Measurements from ENCODE around the gene NMT1. TPM values are rescaled to one million over a fixed set of nuclear protein-coding genes. Genes with fewer than 3 reads are reported as not detected.

NMT1 gene
- total RNA-seq, 1 donor from 2014 or later: 85.8 TPM

GRCh38 chr17:45043813-45044540 lies 17.1 kb upstream of the NMT1 start:
- Mint-ChIP-seq H3K27me3 (ENCODE audit: unreplicated experiment) (no peaks in the 10 kb centered on the region), H3K27ac (ENCODE audit: unreplicated experiment) (no peak overlapping the region), H3K4me1 (ENCODE audit: unreplicated experiment) (peaks cover 8% of the 10 kb centered on the region), H3K9me3 (ENCODE audit: unreplicated experiment) (no peaks in the 10 kb centered on the region), H3K36me3 (ENCODE audit: low read depth, unreplicated experiment) (no peaks in the 10 kb centered on the region), H3K4me3 (ENCODE audit: unreplicated experiment) (peak overlapping the region; percentile 6)
- no peak for DNase-seq (ENCODE audit: low spot score)
- TF ChIP-seq CTCF (IDR thresholded peaks at IDR 0.05; ENCODE audit: unreplicated experiment): no peak

GRCh38 chr17:45046537-45047125 lies 14.5 kb upstream of the NMT1 start:
- DNase-seq (ENCODE audit: low spot score): no peak
- Mint-ChIP-seq H3K9me3 (ENCODE audit: unreplicated experiment) (no peaks in the 10 kb centered on the region), H3K4me3 (ENCODE audit: unreplicated experiment) (no peak overlapping the region), H3K36me3 (ENCODE audit: low read depth, unreplicated experiment) (no peaks in the 10 kb centered on the region), H3K4me1 (ENCODE audit: unreplicated experiment) (peaks cover 11% of the 10 kb centered on the region), H3K27me3 (ENCODE audit: unreplicated experiment) (peaks cover 3% of the 10 kb centered on the region), H3K27ac (ENCODE audit: unreplicated experiment) (no peak overlapping the region)
- TF ChIP-seq CTCF (IDR thresholded peaks at IDR 0.05; ENCODE audit: unreplicated experiment): no peak

- no peaks in the 10 kb centered on the region for H3K36me3 Mint-ChIP-seq (ENCODE audit: low read depth, unreplicated experiment)
- DNase-seq (ENCODE audit: low spot score): no peak
- no peaks in the 10 kb centered on the region for H3K9me3 Mint-ChIP-seq (ENCODE audit: unreplicated experiment)
- H3K4me1 Mint-ChIP-seq (ENCODE audit: unreplicated experiment): peaks cover 10% of the 10 kb centered on the region
- peak; percentile 21 for TF ChIP-seq CTCF (IDR thresholded peaks at IDR 0.05; ENCODE audit: unreplicated experiment)
- peaks cover 3% of the 10 kb centered on the region for H3K27me3 Mint-ChIP-seq (ENCODE audit: unreplicated experiment)
- no peak overlapping the region for H3K27ac Mint-ChIP-seq (ENCODE audit: unreplicated experiment)
- no peak overlapping the region for H3K4me3 Mint-ChIP-seq (ENCODE audit: unreplicated experiment)
Measured at GRCh38 chr17:45048795-45049563, 12.1 kb upstream of the NMT1 start.

GRCh38 chr17:45050481-45051059 lies 10.5 kb upstream of the NMT1 start:
- peaks cover 11% of the 10 kb centered on the region for H3K4me1 Mint-ChIP-seq (ENCODE audit: unreplicated experiment)
- peak overlapping the region; percentile 90 for H3K4me3 Mint-ChIP-seq (ENCODE audit: unreplicated experiment)
- TF ChIP-seq CTCF (IDR thresholded peaks at IDR 0.05; ENCODE audit: unreplicated experiment): no peak
- no peak for DNase-seq (ENCODE audit: low spot score)
- peak overlapping the region; percentile 86 for H3K27ac Mint-ChIP-seq (ENCODE audit: unreplicated experiment)
- no peaks in the 10 kb centered on the region for H3K36me3 Mint-ChIP-seq (ENCODE audit: low read depth, unreplicated experiment)
- H3K9me3 Mint-ChIP-seq (ENCODE audit: unreplicated experiment): no peaks in the 10 kb centered on the region
- peaks cover 3% of the 10 kb centered on the region for H3K27me3 Mint-ChIP-seq (ENCODE audit: unreplicated experiment)

Measured in endothelial cell (in vitro differentiated cells).